Mucosa of stomach (tissue), 1 donor: Measurements from ENCODE around the gene RNF13.

ENCODE experiments used
- H3K27me3 ChIP-seq: one replicate; pipeline ENCODE4 v1.7.0; 2013; ENCODE audit warnings: mild to moderate bottlenecking, low read length; ENCODE audit not compliant: control insufficient read depth, insufficient read depth
- H3K36me3 ChIP-seq: one replicate; pipeline ENCODE4 v1.7.0; 2013; ENCODE audit warnings: low read length; ENCODE audit not compliant: control insufficient read depth, insufficient read depth
- H3K4me1 ChIP-seq: one replicate; pipeline ENCODE4 v1.7.0; 2013; ENCODE audit warnings: mild to moderate bottlenecking, low read length; ENCODE audit not compliant: control insufficient read depth, insufficient read depth
- H3K4me3 ChIP-seq: one replicate; pipeline ENCODE4 v1.7.0; 2013; ENCODE audit warnings: low read length
- H3K9ac ChIP-seq: one replicate; pipeline ENCODE4 v1.7.0; 2013; ENCODE audit warnings: mild to moderate bottlenecking, low read length, moderate library complexity
- H3K9me3 ChIP-seq: one replicate; pipeline ENCODE4 v1.7.0; 2013; ENCODE audit warnings: mild to moderate bottlenecking, low read length, moderate library complexity; ENCODE audit not compliant: control insufficient read depth
- donor health status: Pancreatic carcinoma.

The RNF13 gene

GRCh38 chr3:149949181-149949580, 136.2 kb downstream of the RNF13 start:
- Histone ChIP-seq H3K27me3 (no peaks in the 10 kb centered on the region), H3K9me3 (no peaks in the 10 kb centered on the region), H3K36me3 (no peaks in the 10 kb centered on the region), H3K4me3 (no peak overlapping the region), H3K9ac (no peak overlapping the region), H3K4me1 (no peaks in the 10 kb centered on the region)

- Histone ChIP-seq H3K9me3 (no peaks in the 10 kb centered on the region), H3K4me3 (no peak overlapping the region), H3K4me1 (no peaks in the 10 kb centered on the region), H3K9ac (no peak overlapping the region), H3K27me3 (no peaks in the 10 kb centered on the region), H3K36me3 (no peaks in the 10 kb centered on the region)
Observed at GRCh38 chr3:149954812-149955211, 141.8 kb downstream of the RNF13 start.

GRCh38 chr3:149955449-149955848, 142.4 kb downstream of the RNF13 start:
- Histone ChIP-seq H3K9me3 (no peaks in the 10 kb centered on the region), H3K4me1 (no peaks in the 10 kb centered on the region), H3K4me3 (no peak overlapping the region), H3K36me3 (no peaks in the 10 kb centered on the region), H3K27me3 (no peaks in the 10 kb centered on the region), H3K9ac (no peak overlapping the region)

GRCh38 chr3:149957361-149958125, 144.5 kb downstream of the RNF13 start:
- Histone ChIP-seq H3K4me3 (no peak overlapping the region), H3K4me1 (no peaks in the 10 kb centered on the region), H3K9me3 (no peaks in the 10 kb centered on the region), H3K9ac (no peak overlapping the region), H3K27me3 (no peaks in the 10 kb centered on the region), H3K36me3 (no peaks in the 10 kb centered on the region)

GRCh38 chr3:149958171-149958796, 145.3 kb downstream of the RNF13 start:
- Histone ChIP-seq H3K36me3 (no peaks in the 10 kb centered on the region), H3K27me3 (no peaks in the 10 kb centered on the region), H3K9me3 (no peaks in the 10 kb centered on the region), H3K4me1 (no peaks in the 10 kb centered on the region), H3K9ac (no peak overlapping the region), H3K4me3 (no peak overlapping the region)

GRCh38 chr3:149959443-149959842, 146.4 kb downstream of the RNF13 start:
- Histone ChIP-seq H3K4me1 (no peaks in the 10 kb centered on the region), H3K36me3 (no peaks in the 10 kb centered on the region), H3K9ac (no peak overlapping the region), H3K9me3 (no peaks in the 10 kb centered on the region), H3K27me3 (no peaks in the 10 kb centered on the region), H3K4me3 (no peak overlapping the region)

- H3K4me3 ChIP-seq: no peak overlapping the region
- H3K9me3 ChIP-seq: no peaks in the 10 kb centered on the region
- no peaks in the 10 kb centered on the region for H3K36me3 ChIP-seq
- no peaks in the 10 kb centered on the region for H3K27me3 ChIP-seq
- H3K9ac ChIP-seq: no peak overlapping the region
- no peaks in the 10 kb centered on the region for H3K4me1 ChIP-seq
Observed at GRCh38 chr3:149963485-149963884, 150.5 kb downstream of the RNF13 start.

- Histone ChIP-seq H3K27me3 (no peaks in the 10 kb centered on the region), H3K9ac (no peak overlapping the region), H3K4me3 (no peak overlapping the region), H3K4me1 (no peaks in the 10 kb centered on the region), H3K9me3 (no peaks in the 10 kb centered on the region), H3K36me3 (no peaks in the 10 kb centered on the region)
Observed at GRCh38 chr3:149964291-149964690, 151.3 kb downstream of the RNF13 start.

GRCh38 chr3:149965278-149965677, 152.3 kb downstream of the RNF13 start:
- no peaks in the 10 kb centered on the region for H3K9me3 ChIP-seq
- H3K36me3 ChIP-seq: no peaks in the 10 kb centered on the region
- no peak overlapping the region for H3K4me3 ChIP-seq
- no peaks in the 10 kb centered on the region for H3K4me1 ChIP-seq
- no peaks in the 10 kb centered on the region for H3K27me3 ChIP-seq
- H3K9ac ChIP-seq: no peak overlapping the region

- no peak overlapping the region for H3K4me3 ChIP-seq
- H3K27me3 ChIP-seq: peaks cover 11% of the 10 kb centered on the region
- peaks cover 6% of the 10 kb centered on the region for H3K4me1 ChIP-seq
- no peaks in the 10 kb centered on the region for H3K36me3 ChIP-seq
- no peak overlapping the region for H3K9ac ChIP-seq
- H3K9me3 ChIP-seq: no peaks in the 10 kb centered on the region
Observed at GRCh38 chr3:149967086-149967685, 154.2 kb downstream of the RNF13 start.

GRCh38 chr3:149968216-149968615, 155.2 kb downstream of the RNF13 start:
- H3K27me3 ChIP-seq: peaks cover 12% of the 10 kb centered on the region
- H3K4me3 ChIP-seq: no peak overlapping the region
- H3K36me3 ChIP-seq: no peaks in the 10 kb centered on the region
- no peaks in the 10 kb centered on the region for H3K9me3 ChIP-seq
- peaks cover 6% of the 10 kb centered on the region for H3K4me1 ChIP-seq
- no peak overlapping the region for H3K9ac ChIP-seq

GRCh38 chr3:149969110-149969939, 156.3 kb downstream of the RNF13 start:
- peaks cover 12% of the 10 kb centered on the region for H3K27me3 ChIP-seq

More at GRCh38 chr3:149969110-149969939, 156.3 kb downstream of the RNF13 start:
- Histone ChIP-seq H3K4me3 (no peak overlapping the region), H3K36me3 (no peaks in the 10 kb centered on the region), H3K9me3 (no peaks in the 10 kb centered on the region), H3K9ac (peak overlapping the region; percentile 60), H3K4me1 (peaks cover 6% of the 10 kb centered on the region)
